SKM-1 (cell line): ENCODE data around the gene PCDHB3.
"Not testable (repeated sequence)": the region's sequence is repeated elsewhere in the genome, so short reads cannot be mapped to it uniquely, and the experiment has no call there.

Source experiments
- DNase-seq: peaks from one replicate; lab custom pipeline; 2025; ENCODE audit not compliant: unreplicated experiment; lab: John Stamatoyannopoulos, UW

The PCDHB3 gene

DNA sequence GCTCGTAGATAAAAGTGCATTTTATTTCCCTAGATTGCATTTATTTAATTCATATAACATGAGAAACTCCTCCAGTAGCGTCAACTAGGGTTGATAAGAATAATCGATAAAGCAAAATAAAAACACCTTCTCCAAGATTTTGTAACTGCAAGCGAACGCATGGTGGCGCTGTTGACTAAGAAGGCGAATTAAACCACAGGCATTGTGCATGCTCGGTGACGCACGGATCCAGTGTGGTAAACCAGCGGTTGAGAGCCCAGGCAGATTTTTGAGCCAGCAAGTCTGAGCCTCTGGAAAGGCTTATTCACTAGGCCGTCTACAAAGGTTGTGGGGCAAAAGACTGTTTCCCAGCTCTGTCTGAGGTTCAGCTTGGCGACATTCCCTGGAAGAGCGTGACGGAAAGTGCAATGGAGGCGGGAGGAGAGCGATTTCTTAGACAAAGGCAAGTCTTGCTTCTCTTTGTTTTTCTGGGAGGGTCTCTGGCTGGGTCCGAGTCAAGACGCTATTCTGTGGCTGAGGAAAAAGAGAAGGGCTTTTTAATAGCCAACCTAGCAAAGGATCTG lies at the start of gene PCDHB3:
PCDHB3 (plus strand) TSS at position 231 of the 563 bp plus-strand sequence; CDS start at position 408, 177 bp downstream.
- no peak for DNase-seq

DNA sequence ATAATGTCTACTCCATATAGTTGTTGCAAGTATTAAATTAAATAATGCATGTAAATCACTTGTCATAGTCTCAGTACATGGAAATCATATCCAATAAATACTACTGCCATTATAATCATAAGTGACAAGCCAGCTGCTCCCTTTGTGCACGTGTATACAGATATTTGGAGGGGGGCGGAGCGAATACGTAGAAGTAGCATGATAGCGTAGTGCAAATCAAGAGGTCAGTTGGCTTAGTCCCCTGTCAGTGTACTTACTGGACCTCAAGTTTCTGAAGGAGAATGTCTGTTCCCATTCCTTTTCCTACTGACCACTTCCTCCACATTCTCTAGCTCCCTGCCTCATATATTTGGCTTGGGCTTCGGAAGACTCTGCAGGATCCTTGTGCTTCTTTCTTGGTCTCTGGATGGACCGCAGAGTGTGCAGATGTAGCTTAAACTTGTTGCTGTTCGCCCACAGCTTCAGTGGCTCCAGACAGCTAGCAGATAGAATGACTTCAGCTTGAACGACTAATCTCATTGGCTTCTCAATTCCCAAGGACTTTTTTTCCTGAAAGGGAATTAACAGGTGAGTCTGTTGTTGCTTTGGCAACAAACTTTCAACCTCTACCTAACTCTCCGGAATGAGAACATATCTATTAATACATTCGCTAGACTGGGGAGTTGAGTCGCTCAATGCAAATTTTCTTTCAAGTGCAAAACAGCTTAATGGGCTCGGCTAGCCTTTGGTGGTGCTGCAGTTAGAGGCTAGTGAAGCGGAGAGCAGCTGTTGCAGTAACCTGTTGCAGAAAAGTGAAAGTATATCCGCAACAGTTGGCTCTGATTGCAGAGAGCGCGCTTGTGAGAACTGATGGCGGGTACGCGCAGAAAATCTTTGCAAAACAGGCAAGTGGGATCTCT lies 49.4 kb upstream of the PCDHB3 start, which contains the start of gene PCDHB1:
PCDHB1 (plus strand) TSS at position 753 of the 899 bp plus-strand sequence; CDS start at position 850, 97 bp downstream.
- no peak for DNase-seq

- DNase-seq = no peak
Measured at GRCh38 chr5:141051521-141051866, 48.8 kb upstream of the PCDHB3 start.

GRCh38 chr5:141077826-141078225 lies 22.4 kb upstream of the PCDHB3 start:
- no peak for DNase-seq

DNA sequence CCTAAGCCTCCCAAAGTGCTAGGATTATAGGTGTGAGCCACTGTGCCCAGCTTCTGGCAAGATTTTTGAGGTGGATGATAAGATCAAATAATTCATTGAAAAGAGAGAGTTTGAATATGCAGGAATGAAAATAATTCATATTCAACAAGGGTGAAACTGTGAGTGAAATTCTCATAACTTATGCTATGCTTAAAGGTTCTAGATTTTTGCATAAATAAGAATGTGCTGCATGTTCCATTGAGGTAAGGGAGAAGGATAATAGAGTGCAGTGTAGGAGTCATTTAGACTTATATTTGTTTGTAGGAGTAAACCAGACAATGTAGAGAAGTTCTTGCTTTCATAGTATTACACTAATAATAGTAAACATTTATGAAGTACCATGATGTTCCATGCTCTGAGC lies 18.0 kb upstream of the PCDHB3 start:
- no peak for DNase-seq

- no peak for DNase-seq
Measured at GRCh38 chr5:141084487-141084989, 15.7 kb upstream of the PCDHB3 start.

DNA sequence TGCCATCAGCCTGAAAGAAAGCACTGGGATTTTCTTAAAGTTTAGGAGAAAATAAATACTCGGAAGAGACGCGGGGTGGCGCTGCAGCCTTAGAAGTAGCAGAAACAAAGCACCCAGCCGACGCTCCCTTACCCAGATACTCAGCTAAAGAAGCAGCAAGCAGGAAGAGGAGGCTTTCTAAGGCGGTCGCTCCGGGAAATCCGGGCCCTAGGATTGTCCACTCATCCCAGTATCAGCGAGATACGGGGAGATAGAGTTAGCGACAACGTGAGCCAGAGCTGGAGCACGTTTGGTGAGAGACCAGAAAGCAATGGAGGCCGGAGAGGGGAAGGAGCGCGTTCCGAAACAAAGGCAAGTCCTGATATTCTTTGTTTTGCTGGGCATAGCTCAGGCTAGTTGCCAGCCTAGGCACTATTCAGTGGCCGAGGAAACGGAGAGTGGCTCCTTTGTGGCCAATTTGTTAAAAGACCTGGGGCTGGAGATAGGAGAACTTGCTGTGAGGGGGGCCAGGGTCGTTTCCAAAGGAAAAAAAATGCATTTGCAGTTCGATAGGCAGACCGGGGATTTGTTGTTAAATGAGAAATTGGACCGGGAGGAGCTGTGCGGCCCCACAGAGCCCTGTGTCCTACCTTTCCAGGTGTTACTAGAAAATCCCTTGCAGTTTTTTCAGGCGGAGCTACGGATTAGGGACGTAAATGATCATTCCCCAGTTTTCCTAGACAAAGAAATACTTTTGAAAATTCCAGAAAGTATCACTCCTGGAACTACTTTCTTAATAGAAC lies 5.6 kb upstream of the PCDHB3 start, which contains the start of gene PCDHB2:
PCDHB2 (plus strand) TSS at position 135 of the 782 bp plus-strand sequence; CDS start at position 311, 176 bp downstream.
- no peak for DNase-seq

- no peak for DNase-seq
Measured at GRCh38 chr5:141095263-141095641, 5.0 kb upstream of the PCDHB3 start.

- not testable (repeated sequence) for DNase-seq
Measured at GRCh38 chr5:141096181-141096580, 4.1 kb upstream of the PCDHB3 start.

- DNase-seq = not testable (repeated sequence)
Measured at GRCh38 chr5:141096586-141096985, 3.7 kb upstream of the PCDHB3 start.

GRCh38 chr5:141101059-141101458 lies 786 bp downstream of the PCDHB3 start:
- DNase-seq = no peak

DNA sequence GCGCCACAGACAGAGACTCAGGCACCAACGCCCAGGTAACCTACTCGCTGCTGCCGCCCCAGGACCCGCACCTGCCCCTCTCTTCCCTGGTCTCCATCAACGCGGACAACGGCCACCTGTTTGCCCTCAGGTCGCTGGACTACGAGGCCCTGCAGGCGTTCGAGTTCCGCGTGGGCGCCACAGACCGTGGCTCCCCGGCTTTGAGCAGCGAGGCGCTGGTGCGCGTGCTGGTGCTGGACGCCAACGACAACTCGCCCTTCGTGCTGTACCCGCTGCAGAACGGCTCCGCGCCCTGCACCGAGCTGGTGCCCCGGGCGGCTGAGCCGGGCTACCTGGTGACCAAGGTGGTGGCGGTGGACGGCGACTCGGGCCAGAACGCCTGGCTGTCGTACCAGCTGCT lies 1.8 kb downstream of the PCDHB3 start:
- DNase-seq = not testable (repeated sequence)

DNA sequence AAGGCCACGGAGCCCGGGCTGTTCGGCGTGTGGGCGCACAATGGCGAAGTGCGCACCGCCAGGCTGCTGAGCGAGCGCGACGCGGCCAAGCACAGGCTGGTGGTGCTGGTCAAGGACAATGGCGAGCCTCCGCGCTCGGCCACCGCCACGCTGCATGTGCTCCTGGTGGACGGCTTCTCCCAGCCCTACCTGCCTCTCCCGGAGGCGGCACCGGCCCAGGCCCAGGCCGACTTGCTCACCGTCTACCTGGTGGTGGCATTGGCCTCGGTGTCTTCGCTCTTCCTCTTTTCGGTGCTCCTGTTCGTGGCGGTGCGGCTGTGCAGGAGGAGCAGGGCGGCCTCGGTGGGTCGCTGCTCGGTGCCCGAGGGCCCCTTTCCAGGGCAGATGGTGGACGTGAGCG lies 2.2 kb downstream of the PCDHB3 start:
- DNase-seq = not testable (repeated sequence)

DNA sequence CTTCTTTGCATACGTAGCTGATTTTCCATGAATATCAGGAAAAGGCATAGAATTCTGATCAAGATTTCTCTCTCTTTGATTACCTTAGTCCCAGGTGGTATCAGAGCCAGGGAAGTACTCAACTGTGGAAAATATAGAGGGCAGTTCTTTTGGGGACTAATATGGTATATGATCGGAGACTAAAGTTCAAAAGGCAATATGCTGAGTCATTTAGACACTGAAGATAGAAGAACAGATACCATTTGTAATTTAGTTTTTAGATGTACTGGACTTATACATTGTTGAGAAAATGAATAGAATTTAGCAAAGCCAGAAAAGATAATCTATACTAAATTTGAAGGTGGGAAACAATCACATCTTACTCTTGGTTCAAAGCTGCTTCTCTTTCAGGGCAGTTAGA lies 5.1 kb downstream of the PCDHB3 start:
- DNase-seq = no peak

DNA sequence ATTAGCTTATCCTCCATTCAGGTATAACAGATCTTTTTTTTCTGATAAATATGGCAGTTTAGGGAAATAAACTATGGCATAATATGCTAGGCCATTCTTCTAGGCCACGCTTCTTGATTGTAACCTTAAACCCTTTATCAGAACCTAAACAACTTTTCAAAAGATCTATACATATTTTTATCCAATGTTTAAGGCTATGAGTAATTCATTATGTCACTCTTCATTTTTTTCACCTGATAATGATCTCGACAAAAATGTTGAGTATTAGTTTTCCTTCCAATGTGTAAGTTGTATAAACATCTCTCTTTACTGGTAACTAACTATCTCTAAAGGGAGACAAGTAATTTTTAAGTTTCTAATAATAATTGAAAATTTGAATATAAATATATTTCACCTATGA lies 19.0 kb downstream of the PCDHB3 start:
- DNase-seq = no peak

GRCh38 chr5:141121563-141121962 lies 21.3 kb downstream of the PCDHB3 start, which contains the start of gene PCDHB4:
Gene PCDHB4, plus strand, starts transcription at chr5:141121818. Its CDS starts 181 bp downstream, at chr5:141121999.
- DNase-seq = no peak

DNA sequence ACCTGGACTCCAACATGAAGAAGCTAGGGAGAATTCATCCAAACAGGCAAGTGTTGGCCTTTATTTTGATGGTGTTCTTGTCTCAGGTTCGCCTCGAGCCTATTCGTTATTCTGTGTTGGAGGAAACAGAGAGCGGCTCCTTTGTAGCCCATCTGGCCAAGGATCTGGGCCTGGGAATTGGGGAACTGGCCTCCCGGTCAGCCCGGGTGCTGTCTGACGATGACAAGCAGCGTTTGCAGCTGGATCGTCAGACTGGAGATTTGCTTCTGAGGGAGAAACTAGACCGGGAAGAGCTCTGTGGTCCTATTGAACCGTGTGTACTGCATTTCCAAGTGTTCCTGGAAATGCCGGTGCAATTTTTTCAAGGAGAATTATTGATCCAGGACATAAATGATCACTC lies 21.7 kb downstream of the PCDHB3 start:
- no peak for DNase-seq

DNA sequence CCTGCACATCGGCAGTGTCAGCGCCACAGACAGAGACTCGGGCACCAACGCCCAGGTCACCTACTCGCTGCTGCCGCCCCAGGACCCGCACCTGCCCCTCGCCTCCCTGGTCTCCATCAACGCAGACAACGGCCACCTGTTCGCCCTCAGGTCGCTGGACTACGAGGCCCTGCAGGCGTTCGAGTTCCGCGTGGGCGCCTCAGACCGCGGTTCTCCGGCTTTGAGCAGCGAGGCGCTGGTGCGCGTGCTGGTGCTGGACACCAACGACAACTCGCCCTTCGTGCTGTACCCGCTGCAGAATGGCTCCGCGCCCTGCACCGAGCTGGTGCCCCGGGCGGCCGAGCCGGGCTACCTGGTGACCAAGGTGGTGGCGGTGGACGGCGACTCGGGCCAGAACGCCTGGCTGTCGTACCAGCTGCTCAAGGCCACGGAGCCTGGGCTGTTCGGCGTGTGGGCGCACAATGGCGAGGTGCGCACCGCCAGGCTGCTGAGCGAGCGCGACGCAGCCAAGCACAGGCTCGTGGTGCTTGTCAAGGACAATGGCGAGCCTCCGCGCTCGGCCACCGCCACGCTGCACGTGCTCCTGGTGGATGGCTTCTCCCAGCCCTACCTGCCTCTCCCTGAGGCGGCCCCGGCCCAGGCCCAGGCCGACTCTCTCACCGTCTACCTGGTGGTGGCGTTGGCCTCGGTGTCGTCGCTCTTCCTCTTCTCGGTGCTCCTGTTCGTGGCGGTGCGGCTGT lies 23.3 kb downstream of the PCDHB3 start:
- not testable (repeated sequence) for DNase-seq

DNA sequence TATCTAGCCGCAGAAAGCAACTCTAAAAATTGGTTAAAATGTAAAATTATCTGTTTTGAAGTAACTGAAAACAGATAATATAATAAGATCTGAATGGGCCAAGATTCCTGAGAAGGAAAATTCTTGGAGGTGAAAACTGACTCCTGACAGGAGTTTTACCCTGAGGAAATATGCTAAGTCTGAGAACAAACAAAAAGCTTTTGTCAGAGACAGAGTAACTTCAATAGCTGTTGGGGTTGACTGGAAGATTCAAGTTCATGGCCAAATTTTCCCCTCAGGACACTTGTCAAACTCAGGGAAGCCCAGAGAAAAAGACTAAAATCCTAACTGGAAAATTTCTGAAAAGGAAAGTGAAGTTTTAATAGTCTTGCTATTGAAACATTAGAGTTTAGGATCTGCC lies 27.0 kb downstream of the PCDHB3 start:
- no peak for DNase-seq

- DNase-seq = no peak
Measured at GRCh38 chr5:141135030-141135717, 34.9 kb downstream of the PCDHB3 start, which contains the start of gene PCDHB5. Gene PCDHB5, plus strand, starts transcription at chr5:141135206. Its CDS starts 229 bp downstream, at chr5:141135435.
